GM19351 (cell line): ENCODE data around the gene GSKIP.
"Not testable (repeated sequence)": the region's sequence is repeated elsewhere in the genome, so short reads cannot be mapped to it uniquely, and the experiment has no call there.

ENCODE experiments used
- ATAC-seq: cut with Tn5 transposase; IDR thresholded peaks from one replicate; pipeline ENCODE4 v1.9.1; 2021; ENCODE audit warnings: mild to moderate bottlenecking, moderate library complexity; ENCODE audit not compliant: unreplicated experiment

Gene GSKIP

GRCh38 chr14:96362965-96363750 is at the start of gene GSKIP, which contains the start of gene ATG2B:
Gene GSKIP (plus strand): TSS chr14:96363526. CDS start chr14:96382248, 18,722 bp downstream.
Gene ATG2B (minus strand): TSS chr14:96363341. CDS start chr14:96362976, 365 bp downstream.
- peak; percentile 64 for ATAC-seq

DNA sequence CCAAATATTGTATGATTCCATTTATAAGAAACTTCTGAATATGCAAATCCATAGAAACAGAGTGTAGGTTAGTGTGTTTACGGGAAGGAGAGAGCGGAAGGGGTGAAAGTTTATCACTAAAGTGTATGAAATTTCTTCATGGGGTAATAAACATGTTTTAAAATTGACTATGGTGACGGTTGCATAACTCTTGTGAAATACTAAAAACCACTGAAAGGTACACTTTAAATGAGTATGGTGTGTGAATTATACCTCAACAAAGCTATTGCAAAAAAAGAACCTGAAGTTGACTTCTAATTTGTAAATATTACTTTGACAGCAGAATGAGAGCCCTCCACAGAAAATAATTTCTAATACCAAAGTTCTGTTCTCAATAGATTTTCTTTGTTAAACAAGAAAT is 47.2 kb upstream of the GSKIP start:
- no peak for ATAC-seq

DNA sequence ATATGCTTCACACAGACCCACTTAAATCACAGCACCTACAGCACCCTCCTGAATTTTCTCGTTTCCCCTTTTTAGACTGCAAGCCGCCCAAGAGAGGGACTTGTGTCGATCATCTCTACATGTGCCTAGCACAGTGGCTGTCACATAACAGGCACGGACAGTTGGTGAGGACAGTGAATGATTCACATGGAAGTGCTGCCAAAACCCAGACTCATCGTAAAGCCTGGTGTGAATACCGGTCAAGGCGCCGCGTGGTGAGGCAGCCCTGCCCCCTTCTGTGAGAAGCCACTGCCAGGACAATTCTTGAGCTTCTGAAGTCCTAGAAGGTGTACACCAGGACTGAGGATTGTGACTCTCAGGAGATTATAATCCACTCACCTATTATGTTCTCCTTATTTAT is 44.5 kb upstream of the GSKIP start:
- ATAC-seq: no peak

- no peak for ATAC-seq
Observed at GRCh38 chr14:96320605-96321004, 42.7 kb upstream of the GSKIP start.

DNA sequence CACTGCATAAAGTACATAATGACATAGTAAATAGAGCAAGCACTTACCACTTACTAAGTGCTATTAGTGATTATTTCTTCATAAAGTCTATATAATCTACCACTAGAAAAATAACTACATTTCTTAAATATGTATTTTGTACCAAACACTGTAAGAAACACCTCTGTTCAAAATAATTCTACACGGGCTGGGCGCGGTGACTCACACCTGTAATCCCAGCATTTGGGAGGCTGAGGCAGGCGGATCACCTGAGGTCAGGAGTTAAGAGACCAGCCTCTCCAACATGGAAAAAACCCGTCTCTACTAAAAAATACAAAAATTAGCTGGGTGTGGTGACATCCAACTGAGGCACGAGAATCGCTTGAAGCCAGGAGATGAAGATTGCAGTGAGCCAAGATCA is 39.1 kb upstream of the GSKIP start:
- no peak for ATAC-seq

- ATAC-seq: no peak
Observed at GRCh38 chr14:96338551-96338950, 24.8 kb upstream of the GSKIP start.

- ATAC-seq: no peak
Observed at GRCh38 chr14:96341323-96341722, 22.0 kb upstream of the GSKIP start.

GRCh38 chr14:96345669-96346068 is 17.7 kb upstream of the GSKIP start:
- no peak for ATAC-seq

- ATAC-seq: not testable (repeated sequence)
Observed at GRCh38 chr14:96347957-96348356, 15.4 kb upstream of the GSKIP start.

GRCh38 chr14:96349286-96350075 is 13.8 kb upstream of the GSKIP start:
- no peak for ATAC-seq

- ATAC-seq: no peak
Observed at GRCh38 chr14:96351986-96352385, 11.3 kb upstream of the GSKIP start.

- ATAC-seq: no peak
Observed at GRCh38 chr14:96352708-96353107, 10.6 kb upstream of the GSKIP start.

- no peak for ATAC-seq
Observed at GRCh38 chr14:96354246-96354645, 9.1 kb upstream of the GSKIP start.

GRCh38 chr14:96357216-96357615 is 6.1 kb upstream of the GSKIP start:
- no peak for ATAC-seq

DNA sequence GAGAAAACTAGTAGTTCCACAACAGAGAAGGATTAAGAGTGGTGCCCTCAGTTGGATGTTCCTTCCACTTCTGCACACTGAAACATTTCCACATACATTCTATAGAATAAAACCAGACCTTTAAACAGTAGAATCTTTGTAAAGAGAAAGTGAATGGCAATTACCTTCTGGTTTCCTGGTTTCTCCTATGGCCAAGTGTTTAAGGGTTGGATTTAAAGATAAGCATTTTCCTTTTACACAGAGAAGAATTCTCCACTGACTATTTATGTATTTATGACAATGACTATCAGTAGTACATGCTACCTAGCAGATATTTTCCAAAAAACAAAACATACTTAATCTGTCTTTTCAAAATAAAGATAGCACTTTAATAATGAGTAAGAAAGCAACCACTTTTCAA is 3.4 kb upstream of the GSKIP start:
- ATAC-seq: no peak

- ATAC-seq: peak; percentile 30
Observed at GRCh38 chr14:96362071-96362964, 1.0 kb upstream of the GSKIP start.

DNA sequence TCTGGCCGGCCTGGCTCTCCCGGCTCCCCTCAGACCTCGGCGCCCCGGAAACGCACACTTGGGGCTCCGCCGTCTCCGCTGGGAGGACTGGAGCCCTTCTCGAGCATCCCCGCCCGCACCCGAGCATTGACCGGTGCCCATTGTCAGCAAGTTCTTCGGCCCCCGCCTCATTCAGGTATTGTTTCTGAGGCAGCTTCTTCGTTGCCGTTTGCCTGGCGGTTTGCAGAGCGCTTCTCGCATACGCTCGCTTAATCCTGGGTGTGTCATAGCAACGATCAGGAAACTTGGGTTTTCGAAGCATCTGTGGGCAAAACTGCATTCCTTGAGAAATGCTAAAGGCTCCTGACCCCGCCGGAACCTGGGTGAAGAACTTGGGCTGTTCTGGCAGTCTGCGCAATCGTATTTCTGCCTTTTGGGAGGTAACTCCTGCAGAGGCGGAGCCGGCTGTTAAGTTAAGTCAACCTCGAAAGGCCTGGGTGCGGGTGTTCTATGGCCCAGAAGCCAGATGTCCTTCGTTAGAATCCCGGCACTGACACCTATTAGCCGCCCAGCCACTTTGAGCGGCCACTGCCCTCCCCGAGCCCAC is 518 bp downstream of the GSKIP start:
- peak; percentile 34 for ATAC-seq

DNA sequence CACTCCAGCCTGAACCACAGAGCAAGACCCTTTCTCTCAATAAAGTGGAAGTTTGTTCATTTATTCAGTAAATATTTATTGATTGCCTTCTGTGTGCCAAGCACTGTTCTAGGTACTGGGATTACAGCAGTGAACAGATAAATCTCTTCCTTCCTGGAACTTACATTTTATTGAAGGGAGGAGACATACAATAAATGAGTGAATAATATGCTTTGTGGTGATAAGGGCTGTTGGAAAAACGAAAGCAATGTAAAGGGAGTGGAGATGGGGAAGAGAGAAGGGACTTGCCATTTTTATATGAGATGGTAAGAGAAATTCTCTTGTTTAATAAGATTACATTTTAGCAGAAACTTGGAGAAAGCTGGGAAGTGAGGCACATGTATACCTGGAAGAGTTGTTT is 1.6 kb downstream of the GSKIP start:
- ATAC-seq: no peak

GRCh38 chr14:96368534-96368933 is 5.2 kb downstream of the GSKIP start:
- ATAC-seq: no peak

GRCh38 chr14:96370528-96370927 is 7.2 kb downstream of the GSKIP start:
- ATAC-seq: no peak

DNA sequence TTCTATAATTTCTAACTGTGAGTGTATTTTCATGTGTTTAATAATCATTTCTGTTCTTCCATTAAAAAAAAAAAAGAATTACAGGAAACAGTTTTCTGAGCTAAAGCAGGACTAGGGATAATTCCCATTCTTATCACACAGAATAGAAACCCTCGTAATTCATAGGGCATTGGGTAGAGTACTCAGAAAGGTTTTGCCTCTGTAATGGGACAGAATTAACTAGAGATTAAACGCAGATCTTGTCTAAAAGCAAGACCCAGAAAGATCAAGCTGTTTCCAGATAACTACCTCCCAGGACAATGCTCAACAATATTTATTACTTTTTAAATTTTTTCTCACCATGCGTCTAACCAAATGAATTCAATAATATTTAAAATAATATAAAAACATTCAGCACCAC is 10.2 kb downstream of the GSKIP start:
- no peak for ATAC-seq
